Measurements from ENCODE around the gene C19orf25. TPM values are rescaled to one million over a fixed set of nuclear protein-coding genes. Genes with fewer than 3 reads are reported as not detected.

Gene C19orf25
- 21.2 TPM for total RNA-seq
- 10 to 100 TPM; 17.5 to 23.9 (median 20.5) TPM for polyA plus RNA-seq (ENCODE audit: insufficient read depth in 1 of 8, insufficient read length in 8 of 8, low replicate concordance in 1 of 8)
- long read RNA-seq, donor 1, partial matches to known transcripts = 0 of 4 reads
- long read RNA-seq, donor 1, other reads (novel, unspliced or antisense) = 0 of 4 reads
- long read RNA-seq, donor 2, partial matches to known transcripts = 0 of 3 reads
- long read RNA-seq, donor 2, other reads (novel, unspliced or antisense) = 0 of 3 reads
- long read RNA-seq, donor 3, transcript C19orf25-203 (3 exons, 1,837 nt) = major isoform, 10 of 18 reads
- long read RNA-seq, donor 3, partial matches to known transcripts = 0 of 18 reads
- long read RNA-seq, donor 3, other reads (novel, unspliced or antisense) = 0 of 18 reads
- long read RNA-seq, donor 4, transcript C19orf25-203 (3 exons, 1,837 nt) = major isoform, 9 of 14 reads
- long read RNA-seq, donor 4, partial matches to known transcripts = 0 of 14 reads
- long read RNA-seq, donor 4, other reads (novel, unspliced or antisense) = 0 of 14 reads
- long read RNA-seq, donor 5, transcript C19orf25-203 (3 exons, 1,837 nt) = major isoform, 20 of 127 reads
- long read RNA-seq, donor 5, transcript C19orf25-211 (1 exons, 2,314 nt) = minor isoform, 8 of 127 reads
- long read RNA-seq, donor 5, partial matches to known transcripts = 81 of 127 reads
- long read RNA-seq, donor 5, other reads (novel, unspliced or antisense) = 17 of 127 reads
- long read RNA-seq, donor 6, transcript C19orf25-203 (3 exons, 1,837 nt) = major isoform, 10 of 25 reads
- long read RNA-seq, donor 6, transcript C19orf25-211 (1 exons, 2,314 nt) = minor isoform, 7 of 25 reads
- long read RNA-seq, donor 6, transcript C19orf25-202 (2 exons, 2,403 nt) = minor isoform, 5 of 25 reads
- long read RNA-seq, donor 6, partial matches to known transcripts = 0 of 25 reads
- long read RNA-seq, donor 6, other reads (novel, unspliced or antisense) = 0 of 25 reads
- long read RNA-seq, donor 7, transcript C19orf25-211 (1 exons, 2,314 nt) = major isoform, 7 of 17 reads
- long read RNA-seq, donor 7, partial matches to known transcripts = 0 of 17 reads
- long read RNA-seq, donor 7, other reads (novel, unspliced or antisense) = 0 of 17 reads
- long read RNA-seq, donor 8, partial matches to known transcripts = 0 of 7 reads
- long read RNA-seq, donor 8, other reads (novel, unspliced or antisense) = 0 of 7 reads
- long read RNA-seq, donor 9, transcript C19orf25-203 (3 exons, 1,837 nt) = major isoform, 5 of 8 reads
- long read RNA-seq, donor 9, partial matches to known transcripts = 0 of 8 reads
- long read RNA-seq, donor 9, other reads (novel, unspliced or antisense) = 0 of 8 reads
- long read RNA-seq, donor 10, transcript C19orf25-203 (3 exons, 1,837 nt) = major isoform, 7 of 12 reads
- long read RNA-seq, donor 10, partial matches to known transcripts = 0 of 12 reads
- long read RNA-seq, donor 10, other reads (novel, unspliced or antisense) = 0 of 12 reads
- long read RNA-seq, donor 11, transcript C19orf25-203 (3 exons, 1,837 nt) = major isoform, 8 of 15 reads
- long read RNA-seq, donor 11, transcript C19orf25-211 (1 exons, 2,314 nt) = minor isoform, 6 of 15 reads
- long read RNA-seq, donor 11, partial matches to known transcripts = 0 of 15 reads
- long read RNA-seq, donor 11, other reads (novel, unspliced or antisense) = 0 of 15 reads

- Histone ChIP-seq H3K4me3 (ENCODE audit: low read length) (peak within 1 kb of the TSS; percentile 87), H3K4me1 (ENCODE audit: control insufficient read depth, insufficient read depth, low read length) (peaks cover 12% of the 10 kb centered on the region), H3K27me3 (ENCODE audit: control insufficient read depth, insufficient read depth, low read length) (peaks cover 9% of the 10 kb centered on the region), H3K36me3 (ENCODE audit: control insufficient read depth, insufficient read depth, low read length) (peaks cover 22% of the 10 kb centered on the region), H3K9me3 (replicated peaks; ENCODE audit: control insufficient read depth, low read depth, low read length) (no peaks in the 10 kb centered on the region), H3K27ac (ENCODE audit: low read length) (peak within 1 kb of the TSS; percentile 79)
- peak; percentile 97 for DNase-seq
- WGBS (ENCODE audit: insufficient coverage) = under 1% methylated on average over 67 of the region's 71 CpGs
Observed at GRCh38 chr19:1478934-1479707, at the start of gene C19orf25. Gene C19orf25, minus strand, starts transcription at chr19:1479215. Its CDS starts 312 bp downstream, at chr19:1478903.

GRCh38 chr19:1527650-1528309 lies 48.8 kb upstream of the C19orf25 start:
- 86% methylated on average over 27 of the region's 27 CpGs for WGBS (ENCODE audit: insufficient coverage)
- Histone ChIP-seq H3K9me3 (replicated peaks; ENCODE audit: control insufficient read depth, low read depth, low read length) (no peaks in the 10 kb centered on the region), H3K36me3 (ENCODE audit: control insufficient read depth, insufficient read depth, low read length) (no peaks in the 10 kb centered on the region), H3K27ac (ENCODE audit: low read length) (no peak overlapping the region), H3K4me3 (ENCODE audit: low read length) (no peak overlapping the region), H3K27me3 (ENCODE audit: control insufficient read depth, insufficient read depth, low read length) (peaks cover 45% of the 10 kb centered on the region), H3K4me1 (ENCODE audit: control insufficient read depth, insufficient read depth, low read length) (peaks cover 3% of the 10 kb centered on the region)
- no peak for DNase-seq

- WGBS (ENCODE audit: insufficient coverage) = 78% methylated on average over 17 of the region's 18 CpGs
- DNase-seq = no peak
- Histone ChIP-seq H3K4me1 (ENCODE audit: control insufficient read depth, insufficient read depth, low read length) (peaks cover 3% of the 10 kb centered on the region), H3K27me3 (ENCODE audit: control insufficient read depth, insufficient read depth, low read length) (peaks cover 49% of the 10 kb centered on the region), H3K4me3 (ENCODE audit: low read length) (no peak overlapping the region), H3K36me3 (ENCODE audit: control insufficient read depth, insufficient read depth, low read length) (no peaks in the 10 kb centered on the region), H3K27ac (ENCODE audit: low read length) (no peak overlapping the region), H3K9me3 (replicated peaks; ENCODE audit: control insufficient read depth, low read depth, low read length) (no peaks in the 10 kb centered on the region)
Observed at GRCh38 chr19:1526979-1527649, 48.1 kb upstream of the C19orf25 start.

- Histone ChIP-seq H3K4me1 (ENCODE audit: control insufficient read depth, insufficient read depth, low read length) (peaks cover 10% of the 10 kb centered on the region), H3K9me3 (replicated peaks; ENCODE audit: control insufficient read depth, low read depth, low read length) (no peaks in the 10 kb centered on the region), H3K4me3 (ENCODE audit: low read length) (no peak overlapping the region), H3K36me3 (ENCODE audit: control insufficient read depth, insufficient read depth, low read length) (no peaks in the 10 kb centered on the region), H3K27ac (ENCODE audit: low read length) (no peak overlapping the region), H3K27me3 (ENCODE audit: control insufficient read depth, insufficient read depth, low read length) (peaks cover 52% of the 10 kb centered on the region)
- DNase-seq = no peak
- 81% methylated on average over 31 of the region's 33 CpGs for WGBS (ENCODE audit: insufficient coverage)
Observed at GRCh38 chr19:1526066-1526778, 47.2 kb upstream of the C19orf25 start.

GRCh38 chr19:1525343-1525742 lies 46.3 kb upstream of the C19orf25 start:
- no peaks in the 10 kb centered on the region for H3K36me3 ChIP-seq (ENCODE audit: control insufficient read depth, insufficient read depth, low read length)
- peaks cover 10% of the 10 kb centered on the region for H3K4me1 ChIP-seq (ENCODE audit: control insufficient read depth, insufficient read depth, low read length)
- 57% methylated on average over 31 of the region's 31 CpGs for WGBS (ENCODE audit: insufficient coverage)
- H3K4me3 ChIP-seq (ENCODE audit: low read length) = no peak overlapping the region
- H3K9me3 ChIP-seq (replicated peaks; ENCODE audit: control insufficient read depth, low read depth, low read length) = no peaks in the 10 kb centered on the region
- DNase-seq = no peak
- no peak overlapping the region for H3K27ac ChIP-seq (ENCODE audit: low read length)
- H3K27me3 ChIP-seq (ENCODE audit: control insufficient read depth, insufficient read depth, low read length) = peaks cover 54% of the 10 kb centered on the region

GRCh38 chr19:1524972-1525325 lies 45.9 kb upstream of the C19orf25 start:
- no peak for DNase-seq
- WGBS (ENCODE audit: insufficient coverage) = 59% methylated on average over 16 of the region's 17 CpGs
- Histone ChIP-seq H3K36me3 (ENCODE audit: control insufficient read depth, insufficient read depth, low read length) (no peaks in the 10 kb centered on the region), H3K27me3 (ENCODE audit: control insufficient read depth, insufficient read depth, low read length) (peaks cover 57% of the 10 kb centered on the region), H3K4me3 (ENCODE audit: low read length) (no peak overlapping the region), H3K4me1 (ENCODE audit: control insufficient read depth, insufficient read depth, low read length) (peaks cover 10% of the 10 kb centered on the region), H3K9me3 (replicated peaks; ENCODE audit: control insufficient read depth, low read depth, low read length) (no peaks in the 10 kb centered on the region), H3K27ac (ENCODE audit: low read length) (no peak overlapping the region)

- H3K9me3 ChIP-seq (replicated peaks; ENCODE audit: control insufficient read depth, low read depth, low read length) = no peaks in the 10 kb centered on the region
- WGBS (ENCODE audit: insufficient coverage) = 11% methylated on average over 48 of the region's 49 CpGs
- no peak overlapping the region for H3K4me3 ChIP-seq (ENCODE audit: low read length)
- DNase-seq = no peak
- H3K36me3 ChIP-seq (ENCODE audit: control insufficient read depth, insufficient read depth, low read length) = no peaks in the 10 kb centered on the region
- peaks cover 57% of the 10 kb centered on the region for H3K27me3 ChIP-seq (ENCODE audit: control insufficient read depth, insufficient read depth, low read length)
- H3K27ac ChIP-seq (ENCODE audit: low read length) = no peak overlapping the region
- H3K4me1 ChIP-seq (ENCODE audit: control insufficient read depth, insufficient read depth, low read length) = peaks cover 10% of the 10 kb centered on the region
Observed at GRCh38 chr19:1524287-1524971, 45.4 kb upstream of the C19orf25 start.
